Prostate gland (tissue), 2 donors: ENCODE measurements around the gene AMN1.

Experiments used
- POLR2A ChIP-seq: fragments of 450-650 bp; IDR thresholded peaks from one replicate; pipeline ENCODE4 v1.6.1; 2016; ENCODE audit warnings: antibody characterized with exemption, mild to moderate bottlenecking
- POLR2AphosphoS5 ChIP-seq: sonication (generic); formaldehyde crosslinking; IDR thresholded peaks from one replicate; pipeline ENCODE4 v1.6.1; 2017; ENCODE audit warnings: antibody characterized with exemption
- TF ChIP-seq, protein P1 (sequence below), 4 experiments: fragments of 200-600 bp in 2 of 4; fragments of 450-650 bp in 2 of 4; sonication (generic) in 2 of 4; IDR thresholded peaks; 1 replicate in 3 of 4; 2 replicates in 1 of 4; pipeline ENCODE4 v1.5.1; 2016 to 2019; ENCODE audit warnings: antibody characterized with exemption in 4 of 4, mild to moderate bottlenecking in 2 of 4, moderate library complexity in 2 of 4

DNA sequence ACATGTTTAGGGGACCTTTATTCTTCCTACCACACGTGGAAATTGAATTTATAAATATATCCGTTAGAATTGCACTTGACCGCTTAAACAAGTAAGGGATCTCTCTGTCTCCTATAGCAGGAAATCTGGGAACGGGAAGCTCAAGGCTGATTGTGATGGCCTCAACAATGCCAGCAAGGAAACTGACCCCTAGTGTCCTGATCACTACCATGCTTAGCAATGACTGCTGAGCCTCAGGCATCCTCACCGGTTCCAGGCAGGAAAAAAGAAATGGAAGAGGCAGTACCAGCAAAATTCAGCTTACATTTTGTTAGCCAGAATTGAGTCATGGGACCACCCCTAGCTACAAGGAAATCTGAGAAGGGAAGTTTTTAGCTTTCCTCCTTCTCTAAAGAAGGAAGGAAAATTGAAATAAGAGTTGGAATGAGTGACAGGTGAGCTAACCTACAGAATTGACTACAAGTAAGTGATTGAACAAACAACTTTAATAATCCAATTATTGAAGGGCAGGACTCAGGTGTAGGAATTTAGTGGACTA lies 43.9 kb upstream of the AMN1 start:
- TF ChIP-seq, protein P1, sequence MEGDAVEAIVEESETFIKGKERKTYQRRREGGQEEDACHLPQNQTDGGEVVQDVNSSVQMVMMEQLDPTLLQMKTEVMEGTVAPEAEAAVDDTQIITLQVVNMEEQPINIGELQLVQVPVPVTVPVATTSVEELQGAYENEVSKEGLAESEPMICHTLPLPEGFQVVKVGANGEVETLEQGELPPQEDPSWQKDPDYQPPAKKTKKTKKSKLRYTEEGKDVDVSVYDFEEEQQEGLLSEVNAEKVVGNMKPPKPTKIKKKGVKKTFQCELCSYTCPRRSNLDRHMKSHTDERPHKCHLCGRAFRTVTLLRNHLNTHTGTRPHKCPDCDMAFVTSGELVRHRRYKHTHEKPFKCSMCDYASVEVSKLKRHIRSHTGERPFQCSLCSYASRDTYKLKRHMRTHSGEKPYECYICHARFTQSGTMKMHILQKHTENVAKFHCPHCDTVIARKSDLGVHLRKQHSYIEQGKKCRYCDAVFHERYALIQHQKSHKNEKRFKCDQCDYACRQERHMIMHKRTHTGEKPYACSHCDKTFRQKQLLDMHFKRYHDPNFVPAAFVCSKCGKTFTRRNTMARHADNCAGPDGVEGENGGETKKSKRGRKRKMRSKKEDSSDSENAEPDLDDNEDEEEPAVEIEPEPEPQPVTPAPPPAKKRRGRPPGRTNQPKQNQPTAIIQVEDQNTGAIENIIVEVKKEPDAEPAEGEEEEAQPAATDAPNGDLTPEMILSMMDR (IDR thresholded peaks at IDR 0.05): no peak
- TF ChIP-seq POLR2A (no peak), POLR2AphosphoS5 (no peak)
